Endothelial cell (in vitro differentiated cells): ENCODE data around the gene HTT. TPM values are rescaled to one million over a fixed set of nuclear protein-coding genes. Genes with fewer than 3 reads are reported as not detected.

Source experiments
- DNase-seq: peaks from one replicate; pipeline ENCODE4 v3.0.0; 2021; ENCODE audit warnings: low spot score
- H3K27ac Mint-ChIP-seq: one replicate; pipeline ENCODE4 v1.8.0; 2021; ENCODE audit warnings: mixed read lengths, inconsistent platforms; ENCODE audit not compliant: unreplicated experiment
- H3K27me3 Mint-ChIP-seq: one replicate; pipeline ENCODE4 v1.8.0; 2021; ENCODE audit warnings: mild to moderate bottlenecking, moderate library complexity, mixed read lengths, inconsistent platforms; ENCODE audit not compliant: unreplicated experiment
- H3K36me3 Mint-ChIP-seq: one replicate; pipeline ENCODE4 v1.8.0; 2021; ENCODE audit warnings: mild to moderate bottlenecking, low read depth, mixed read lengths, inconsistent platforms; ENCODE audit not compliant: unreplicated experiment
- H3K4me1 Mint-ChIP-seq: one replicate; pipeline ENCODE4 v1.8.0; 2021; ENCODE audit warnings: mild to moderate bottlenecking, mixed read lengths, inconsistent platforms; ENCODE audit not compliant: unreplicated experiment
- H3K4me3 Mint-ChIP-seq: one replicate; pipeline ENCODE4 v1.8.0; 2021; ENCODE audit warnings: mild to moderate bottlenecking, mixed read lengths, inconsistent platforms; ENCODE audit not compliant: unreplicated experiment
- H3K9me3 Mint-ChIP-seq: one replicate; pipeline ENCODE4 v1.8.0; 2021; ENCODE audit warnings: mixed read lengths, inconsistent platforms; ENCODE audit not compliant: unreplicated experiment
- CTCF ChIP-seq: fragments of 200-600 bp; sonication (generic); IDR thresholded peaks from one replicate; pipeline ENCODE4 v1.5.0; 2021; ENCODE audit warnings: antibody characterized with exemption; ENCODE audit not compliant: unreplicated experiment
- long read RNA-seq: library from polyadenylated mRNA; unstranded; transcript quantifications from one replicate; pipeline ENCODE4 v2.0.0, GENCODE V29; 2020; ENCODE audit not compliant: unreplicated experiment
- total RNA-seq: library from RNA; stranded (reverse); fragmentation: NEBNext Ultra II Directional; extraction: Animal tissue kit (Norgen Biotek cat#: 25700); gene quantifications from one replicate; pipeline ENCODE4 v1.2.1, GENCODE V29; 2021; ENCODE audit not compliant: unreplicated experiment

HTT gene
- 62.4 TPM for total RNA-seq
- long read RNA-seq, partial matches to known transcripts: 3 of 5 reads
- long read RNA-seq, other reads (novel, unspliced or antisense): 2 of 5 reads

DNA sequence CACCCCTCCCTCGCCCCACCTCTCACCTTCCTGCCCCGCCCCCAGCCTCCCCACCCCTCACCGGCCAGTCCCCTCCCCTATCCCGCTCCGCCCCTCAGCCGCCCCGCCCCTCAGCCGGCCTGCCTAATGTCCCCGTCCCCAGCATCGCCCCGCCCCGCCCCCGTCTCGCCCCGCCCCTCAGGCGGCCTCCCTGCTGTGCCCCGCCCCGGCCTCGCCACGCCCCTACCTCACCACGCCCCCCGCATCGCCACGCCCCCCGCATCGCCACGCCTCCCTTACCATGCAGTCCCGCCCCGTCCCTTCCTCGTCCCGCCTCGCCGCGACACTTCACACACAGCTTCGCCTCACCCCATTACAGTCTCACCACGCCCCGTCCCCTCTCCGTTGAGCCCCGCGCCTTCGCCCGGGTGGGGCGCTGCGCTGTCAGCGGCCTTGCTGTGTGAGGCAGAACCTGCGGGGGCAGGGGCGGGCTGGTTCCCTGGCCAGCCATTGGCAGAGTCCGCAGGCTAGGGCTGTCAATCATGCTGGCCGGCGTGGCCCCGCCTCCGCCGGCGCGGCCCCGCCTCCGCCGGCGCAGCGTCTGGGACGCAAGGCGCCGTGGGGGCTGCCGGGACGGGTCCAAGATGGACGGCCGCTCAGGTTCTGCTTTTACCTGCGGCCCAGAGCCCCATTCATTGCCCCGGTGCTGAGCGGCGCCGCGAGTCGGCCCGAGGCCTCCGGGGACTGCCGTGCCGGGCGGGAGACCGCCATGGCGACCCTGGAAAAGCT lies at the start of gene HTT, which contains the start of gene HTT-AS:
Gene HTT, plus strand, starts transcription at position 604 of the 768 bp plus-strand sequence. Its CDS starts 145 bp downstream, at position 749.
Gene HTT-AS, minus strand, starts transcription at position 461 of the 768 bp plus-strand sequence.
- TF ChIP-seq CTCF: no peak
- peaks cover 2% of the 10 kb centered on the region for H3K27me3 Mint-ChIP-seq
- peak within 1 kb of the TSS; percentile 97 for H3K27ac Mint-ChIP-seq
- peak; percentile 98 for DNase-seq
- peak within 1 kb of the TSS; percentile 96 for H3K4me3 Mint-ChIP-seq
- H3K36me3 Mint-ChIP-seq: no peaks in the 10 kb centered on the region
- peaks cover 7% of the 10 kb centered on the region for H3K4me1 Mint-ChIP-seq
- no peaks in the 10 kb centered on the region for H3K9me3 Mint-ChIP-seq

GRCh38 chr4:3025881-3026280 lies 48.6 kb upstream of the HTT start:
- H3K4me3 Mint-ChIP-seq: no peak overlapping the region
- no peak overlapping the region for H3K27ac Mint-ChIP-seq
- peaks cover under 1% of the 10 kb centered on the region for H3K27me3 Mint-ChIP-seq
- no peaks in the 10 kb centered on the region for H3K9me3 Mint-ChIP-seq
- TF ChIP-seq CTCF: no peak
- no peaks in the 10 kb centered on the region for H3K4me1 Mint-ChIP-seq
- no peak for DNase-seq
- no peaks in the 10 kb centered on the region for H3K36me3 Mint-ChIP-seq

- no peak for DNase-seq
- no peaks in the 10 kb centered on the region for H3K36me3 Mint-ChIP-seq
Observed at GRCh38 chr4:3026540-3026939, 47.9 kb upstream of the HTT start.

GRCh38 chr4:3029464-3029863 lies 45.0 kb upstream of the HTT start:
- no peaks in the 10 kb centered on the region for H3K4me1 Mint-ChIP-seq
- no peaks in the 10 kb centered on the region for H3K9me3 Mint-ChIP-seq
- no peak for TF ChIP-seq CTCF
- DNase-seq: no peak
- H3K27ac Mint-ChIP-seq: no peak overlapping the region
- H3K4me3 Mint-ChIP-seq: no peak overlapping the region
- no peaks in the 10 kb centered on the region for H3K36me3 Mint-ChIP-seq
- peaks cover 7% of the 10 kb centered on the region for H3K27me3 Mint-ChIP-seq

More at GRCh38 chr4:3026540-3026939, 47.9 kb upstream of the HTT start:
- no peak for TF ChIP-seq CTCF
- Mint-ChIP-seq H3K9me3 (no peaks in the 10 kb centered on the region), H3K4me1 (no peaks in the 10 kb centered on the region), H3K27ac (no peak overlapping the region), H3K27me3 (peaks cover 6% of the 10 kb centered on the region), H3K4me3 (no peak overlapping the region)
